Measurements from ENCODE around the gene AKAP5. TPM values are rescaled to one million over a fixed set of nuclear protein-coding genes. Genes with fewer than 3 reads are reported as not detected.

AKAP5 gene
- polyA plus RNA-seq, 1 donor (not counting 4 experiments of a cell fraction or from before 2014, with no cell fraction given), result 0.08 TPM

- Histone ChIP-seq H3K9me1 (ENCODE audit: control insufficient read depth, extremely low read depth, insufficient read depth, low read length) (no peaks in the 10 kb centered on the region), H3K4me3 (ENCODE audit: control insufficient read depth in 2 of 3, extremely low read depth in 1 of 3, insufficient read depth in 2 of 3, low read depth in 1 of 3, low read length in 3 of 3) (no peak overlapping the region), H3K9me3 (ENCODE audit: control insufficient read depth, low read depth, low read length) (no peaks in the 10 kb centered on the region), H3K27ac (ENCODE audit: control insufficient read depth, insufficient read depth, low read length) (no peak overlapping the region), H3K4me2 (ENCODE audit: control insufficient read depth, extremely low read depth, insufficient read depth, low read depth, low read length) (no peak overlapping the region), H3K36me3 (ENCODE audit: control insufficient read depth in 2 of 2, extremely low read depth in 1 of 2, insufficient read depth in 2 of 2, low read length in 2 of 2) (peaks cover 31 to 47% of the 10 kb centered on the region in 2 experiments), H3K79me2 (ENCODE audit: control insufficient read depth, insufficient read depth, low read length) (no peaks in the 10 kb centered on the region), H2AFZ (ENCODE audit: control insufficient read depth, low read length) (no peak overlapping the region), H3K9ac (ENCODE audit: control insufficient read depth, extremely low read depth, insufficient read depth, low read length) (no peak overlapping the region), H4K20me1 (ENCODE audit: control insufficient read depth, extremely low read depth, insufficient read depth, low read length) (no peaks in the 10 kb centered on the region), H3K27me3 (ENCODE audit: control insufficient read depth, extremely low read depth, insufficient read depth, low read length) (no peaks in the 10 kb centered on the region), H3K4me1 (ENCODE audit: control insufficient read depth, extremely low read depth, insufficient read depth, low read length) (no peaks in the 10 kb centered on the region)
- dilution Hi-C loops (cut with MboI; ENCODE audit: extremely low pct_ligation_motif_present, low sequenced_read_pairs), result no loop called here
- DNase-seq (ENCODE audit: low read depth, low spot score) (no peak), FAIRE-seq (no peak)
- TF ChIP-seq CTCF (optimal IDR thresholded peaks at IDR 0.05 in 1 of 3, IDR thresholded peaks at IDR 0.05 in 1 of 3, conservative IDR thresholded peaks at IDR 0.05 in 1 of 3; ENCODE audit: extremely low read depth in 1 of 3, insufficient read depth in 2 of 3, low read length in 3 of 3) (no peak), EZH2 (IDR thresholded peaks at IDR 0.05; ENCODE audit: low read length) (no peak)
Measured at GRCh38 chr14:64444140-64444539, 21.2 kb upstream of the AKAP5 start.

- Histone ChIP-seq H3K4me1 (ENCODE audit: control insufficient read depth, extremely low read depth, insufficient read depth, low read length) (no peaks in the 10 kb centered on the region), H3K27me3 (ENCODE audit: control insufficient read depth, extremely low read depth, insufficient read depth, low read length) (no peaks in the 10 kb centered on the region), H3K4me2 (ENCODE audit: control insufficient read depth, extremely low read depth, insufficient read depth, low read depth, low read length) (no peak overlapping the region), H3K4me3 (ENCODE audit: control insufficient read depth in 2 of 3, extremely low read depth in 1 of 3, insufficient read depth in 2 of 3, low read depth in 1 of 3, low read length in 3 of 3) (no peak overlapping the region), H4K20me1 (ENCODE audit: control insufficient read depth, extremely low read depth, insufficient read depth, low read length) (no peaks in the 10 kb centered on the region), H3K79me2 (ENCODE audit: control insufficient read depth, insufficient read depth, low read length) (no peaks in the 10 kb centered on the region), H3K9ac (ENCODE audit: control insufficient read depth, extremely low read depth, insufficient read depth, low read length) (no peak overlapping the region), H3K36me3 (ENCODE audit: control insufficient read depth in 2 of 2, extremely low read depth in 1 of 2, insufficient read depth in 2 of 2, low read length in 2 of 2) (peaks cover 31 to 48% of the 10 kb centered on the region in 2 experiments), H3K27ac (ENCODE audit: control insufficient read depth, insufficient read depth, low read length) (no peak overlapping the region), H3K9me1 (ENCODE audit: control insufficient read depth, extremely low read depth, insufficient read depth, low read length) (no peaks in the 10 kb centered on the region), H2AFZ (ENCODE audit: control insufficient read depth, low read length) (no peak overlapping the region), H3K9me3 (ENCODE audit: control insufficient read depth, low read depth, low read length) (no peaks in the 10 kb centered on the region)
- DNase-seq (ENCODE audit: low read depth, low spot score), result no peak
- dilution Hi-C loops (cut with MboI; ENCODE audit: extremely low pct_ligation_motif_present, low sequenced_read_pairs), result no loop called here
- FAIRE-seq, result no peak
- TF ChIP-seq EZH2 (IDR thresholded peaks at IDR 0.05; ENCODE audit: low read length) (no peak), CTCF (optimal IDR thresholded peaks at IDR 0.05 in 1 of 3, IDR thresholded peaks at IDR 0.05 in 1 of 3, conservative IDR thresholded peaks at IDR 0.05 in 1 of 3; ENCODE audit: extremely low read depth in 1 of 3, insufficient read depth in 2 of 3, low read length in 3 of 3) (no peak)
Measured at GRCh38 chr14:64444984-64445845, 20.1 kb upstream of the AKAP5 start.

Measured in keratinocyte (primary cell).